Ascending aorta (tissue), 2 donors: Measurements from ENCODE around the gene ANKRD44. TPM values are rescaled to one million over a fixed set of nuclear protein-coding genes. Genes with fewer than 3 reads are reported as not detected.
A peak's percentile ranks its signal among the peaks of the same experiment; 100 is the strongest.

Experiments used
- DNase-seq, 2 donors: peaks; one replicate each; pipeline ENCODE4 v3.0.0-alpha.2; 2019; ENCODE audit warnings: low spot score in 2 of 2
- H3K27ac ChIP-seq, 2 donors: fragments of 200-600 bp; sonication (generic); one replicate each; pipeline ENCODE4 v1.5.1; 2016 to 2017; ENCODE audit warnings: mild to moderate bottlenecking in 1 of 2
- H3K27me3 ChIP-seq: fragments of 200-600 bp; sonication (generic); one replicate; pipeline ENCODE4 v1.5.1; 2017
- H3K36me3 ChIP-seq, 2 donors: fragments of 200-600 bp; sonication (generic); one replicate each; pipeline ENCODE4 v1.5.1; 2016
- H3K4me1 ChIP-seq, 2 donors: fragments of 200-600 bp; sonication (generic); one replicate each; pipeline ENCODE4 v1.5.1; 2016 to 2017; ENCODE audit warnings: mild to moderate bottlenecking in 1 of 2
- H3K4me3 ChIP-seq, 2 donors: fragments of 200-600 bp; sonication (generic); one replicate each; pipeline ENCODE4 v1.5.1; 2016 to 2017; ENCODE audit warnings: mild to moderate bottlenecking in 1 of 2
- H3K9me3 ChIP-seq, 2 donors: fragments of 200-600 bp; sonication (generic); one replicate each; pipeline ENCODE4 v1.5.1; 2016
- intact Hi-C: fragments of 100-400 bp; cut with DNase I; formaldehyde crosslinking; loops from one replicate; pipeline ENCODE4 v1.15.1; 2023
- total RNA-seq: library from RNA; depleted of rRNA; stranded (reverse); fragments of >200 nt; gene quantifications from one replicate; pipeline ENCODE4 v1.1.0, GENCODE V29; 2016
- TF ChIP-seq, protein P1 (sequence below), 3 experiments: fragments of 200-600 bp in 2 of 3; fragments of 450-650 bp in 1 of 3; sonication (generic) in 2 of 3; IDR thresholded peaks; one replicate each; pipeline ENCODE4 v1.5.1; 2016 to 2019; ENCODE audit warnings: antibody characterized with exemption in 3 of 3, mild to moderate bottlenecking in 1 of 3, moderate library complexity in 1 of 3

The ANKRD44 gene
- 66.3 TPM for total RNA-seq

DNA sequence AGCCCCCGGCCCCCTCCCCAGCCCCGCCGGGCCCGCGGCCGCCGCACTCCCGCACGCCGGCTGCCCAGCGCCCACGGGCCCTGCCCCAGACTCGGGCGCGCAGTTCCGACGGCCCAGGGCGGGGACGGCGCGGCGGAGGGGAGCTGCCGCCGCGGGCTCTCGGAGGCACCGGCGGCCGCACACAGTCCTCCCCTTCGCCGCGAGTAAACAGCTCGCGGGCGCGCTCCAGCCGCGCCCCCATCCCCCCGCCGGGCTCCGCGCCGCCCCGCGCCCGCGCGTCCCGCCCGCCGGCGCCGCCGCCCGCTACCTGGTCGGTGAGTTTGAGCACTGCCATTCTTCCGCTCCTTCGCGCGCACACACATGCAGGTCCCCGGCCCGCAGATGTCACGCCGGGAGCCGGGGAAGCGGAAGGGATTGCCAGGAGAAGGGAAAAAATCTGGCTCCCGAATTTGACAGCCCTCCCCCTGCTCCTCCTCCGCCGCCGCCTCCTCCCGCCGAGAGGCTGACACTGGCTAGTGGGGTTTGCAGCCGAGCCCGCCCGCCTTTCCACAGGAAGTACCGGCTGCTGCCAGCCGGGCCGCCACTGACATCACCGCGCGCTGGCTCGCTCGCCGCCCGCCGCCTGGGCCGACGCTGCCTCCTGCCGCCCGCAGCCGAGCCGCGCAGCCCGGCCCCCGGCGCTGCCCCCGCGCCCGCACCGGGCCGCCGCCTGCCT is at the start of gene ANKRD44:
Gene ANKRD44 (minus strand): TSS at position 510 of the 715 bp plus-strand sequence. CDS start 176 bp downstream, at position 334.
- Histone ChIP-seq H3K4me3 (peak within 1 kb of the TSS; percentile 77 to 89), H3K9me3 (no peaks in the 10 kb centered on the region), H3K36me3 (no peaks in the 10 kb centered on the region), H3K27me3 (no peaks in the 10 kb centered on the region), H3K4me1 (peaks cover 5 to 37% of the 10 kb centered on the region in 2 donors), H3K27ac (peak within 1 kb of the TSS; percentile 83 to 86)
- TF ChIP-seq, protein P1, sequence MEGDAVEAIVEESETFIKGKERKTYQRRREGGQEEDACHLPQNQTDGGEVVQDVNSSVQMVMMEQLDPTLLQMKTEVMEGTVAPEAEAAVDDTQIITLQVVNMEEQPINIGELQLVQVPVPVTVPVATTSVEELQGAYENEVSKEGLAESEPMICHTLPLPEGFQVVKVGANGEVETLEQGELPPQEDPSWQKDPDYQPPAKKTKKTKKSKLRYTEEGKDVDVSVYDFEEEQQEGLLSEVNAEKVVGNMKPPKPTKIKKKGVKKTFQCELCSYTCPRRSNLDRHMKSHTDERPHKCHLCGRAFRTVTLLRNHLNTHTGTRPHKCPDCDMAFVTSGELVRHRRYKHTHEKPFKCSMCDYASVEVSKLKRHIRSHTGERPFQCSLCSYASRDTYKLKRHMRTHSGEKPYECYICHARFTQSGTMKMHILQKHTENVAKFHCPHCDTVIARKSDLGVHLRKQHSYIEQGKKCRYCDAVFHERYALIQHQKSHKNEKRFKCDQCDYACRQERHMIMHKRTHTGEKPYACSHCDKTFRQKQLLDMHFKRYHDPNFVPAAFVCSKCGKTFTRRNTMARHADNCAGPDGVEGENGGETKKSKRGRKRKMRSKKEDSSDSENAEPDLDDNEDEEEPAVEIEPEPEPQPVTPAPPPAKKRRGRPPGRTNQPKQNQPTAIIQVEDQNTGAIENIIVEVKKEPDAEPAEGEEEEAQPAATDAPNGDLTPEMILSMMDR (IDR thresholded peaks at IDR 0.05): peak in 2 of 3 experiments; percentile 34 to 76
- intact Hi-C loops: loop anchor here (1.0 to 5.0 kb wide), 6 partner anchors 67 to 384 kb away; partner anchors contain the start of genes PGAP1 and SF3B1
- peak; percentile 74 to 95 for DNase-seq

DNA sequence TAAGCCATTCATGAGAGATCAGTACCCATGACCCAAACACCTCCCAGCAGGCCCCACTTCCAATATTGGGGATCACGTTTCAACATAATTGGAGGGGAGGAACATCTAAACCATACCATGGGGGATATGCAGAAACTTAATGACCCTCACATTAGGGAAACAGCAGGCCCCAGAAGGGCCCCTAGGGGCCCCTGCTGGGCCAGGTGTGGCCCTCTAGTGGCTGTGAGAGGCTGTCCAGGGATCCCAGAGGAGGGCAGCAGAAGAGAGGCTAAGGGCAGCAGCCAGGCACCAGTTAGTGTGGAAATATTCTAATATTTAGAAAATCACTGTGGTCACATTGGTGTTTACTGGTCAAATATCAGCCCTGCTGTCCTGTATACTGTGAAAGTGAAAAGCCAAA is 49.3 kb upstream of the ANKRD44 start:
- H3K27ac ChIP-seq: no peak overlapping the region
- TF ChIP-seq, protein P1 (IDR thresholded peaks at IDR 0.05): no peak
- intact Hi-C loops: no loop called here
- H3K27me3 ChIP-seq: no peaks in the 10 kb centered on the region
- no peaks in the 10 kb centered on the region for H3K9me3 ChIP-seq
- no peaks in the 10 kb centered on the region for H3K4me1 ChIP-seq
- DNase-seq: no peak
- no peaks in the 10 kb centered on the region for H3K36me3 ChIP-seq
- H3K4me3 ChIP-seq: no peak overlapping the region

DNA sequence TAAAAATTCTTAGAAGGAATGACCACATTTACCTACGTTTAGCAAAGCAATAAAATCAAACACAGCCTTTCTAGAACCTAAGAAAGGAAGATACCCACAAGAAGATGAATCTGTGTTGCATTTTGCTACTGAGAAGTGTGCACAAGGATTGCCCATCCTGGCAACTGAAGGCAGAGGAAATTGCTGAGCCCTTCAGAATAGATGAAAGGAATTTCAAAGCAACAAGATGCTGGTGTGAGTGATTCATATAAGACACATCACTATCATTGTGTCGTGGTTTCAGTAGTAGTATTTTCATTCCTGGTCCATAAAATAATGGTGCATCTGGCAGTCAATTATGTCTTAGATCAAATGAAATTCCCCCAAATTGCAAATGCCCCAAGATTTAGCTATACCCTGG is 48.4 kb upstream of the ANKRD44 start:
- DNase-seq: no peak
- Histone ChIP-seq H3K4me3 (no peak overlapping the region), H3K27ac (no peak overlapping the region), H3K27me3 (no peaks in the 10 kb centered on the region), H3K4me1 (no peaks in the 10 kb centered on the region), H3K9me3 (no peaks in the 10 kb centered on the region), H3K36me3 (no peaks in the 10 kb centered on the region)
- TF ChIP-seq, protein P1 (IDR thresholded peaks at IDR 0.05): no peak
- intact Hi-C loops: no loop called here

DNA sequence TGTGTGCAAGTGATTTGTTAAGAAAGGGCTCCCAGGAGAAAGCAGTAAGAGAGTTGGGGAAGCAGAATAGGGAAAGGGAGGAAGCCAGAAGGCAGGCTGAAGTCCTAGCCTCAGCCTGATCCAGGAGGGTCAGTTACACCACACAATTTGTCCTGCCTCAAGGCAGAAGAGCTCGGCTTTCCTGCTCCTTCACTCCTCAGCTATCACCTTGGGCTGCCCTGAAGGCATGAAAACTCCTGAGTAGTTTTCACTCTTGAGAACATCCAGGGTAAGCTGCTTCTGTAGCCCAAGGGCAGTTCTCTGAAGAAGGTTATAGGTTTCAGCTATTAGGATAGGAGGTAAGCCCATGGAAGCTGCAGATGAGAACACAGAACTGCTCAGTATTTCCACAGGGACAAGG is 47.4 kb upstream of the ANKRD44 start:
- intact Hi-C loops: no loop called here

DNA sequence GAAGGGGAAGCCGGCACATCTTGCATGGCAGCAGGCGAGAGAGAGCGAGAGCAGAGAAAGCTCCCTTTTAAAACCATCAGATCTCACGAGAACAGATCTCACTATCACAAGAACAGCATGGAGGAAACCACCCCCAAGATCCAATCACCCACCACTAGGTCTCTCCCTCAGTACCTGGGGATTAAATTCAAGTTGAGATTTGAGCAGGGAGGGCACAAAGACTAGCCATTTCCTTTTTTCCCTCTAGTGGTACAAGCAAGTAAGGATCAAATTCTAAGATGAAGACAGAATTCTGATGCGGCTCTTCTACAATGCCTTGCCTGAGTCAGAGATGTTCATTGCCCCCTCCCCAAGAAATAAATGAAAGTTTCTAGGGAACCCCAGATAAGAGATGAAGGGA is 45.6 kb upstream of the ANKRD44 start:
- Histone ChIP-seq H3K4me3 (no peak overlapping the region), H3K36me3 (no peaks in the 10 kb centered on the region), H3K4me1 (no peaks in the 10 kb centered on the region), H3K27ac (no peak overlapping the region), H3K9me3 (no peaks in the 10 kb centered on the region), H3K27me3 (no peaks in the 10 kb centered on the region)
- TF ChIP-seq, protein P1 (IDR thresholded peaks at IDR 0.05): peak in 1 of 3 experiments; percentile 22
- no peak for DNase-seq
- intact Hi-C loops: no loop called here

More for the DNA sequence above, 47.4 kb upstream of the ANKRD44 start:
- H3K4me3 ChIP-seq: no peak overlapping the region
- no peak for DNase-seq
- no peak overlapping the region for H3K27ac ChIP-seq
- TF ChIP-seq, protein P1 (IDR thresholded peaks at IDR 0.05): no peak
- H3K4me1 ChIP-seq: no peaks in the 10 kb centered on the region
- no peaks in the 10 kb centered on the region for H3K9me3 ChIP-seq
- no peaks in the 10 kb centered on the region for H3K27me3 ChIP-seq
- no peaks in the 10 kb centered on the region for H3K36me3 ChIP-seq
